MM.1S (cell line): ENCODE results near the gene BST1.

Source experiments
- DNase-seq: peaks from one replicate; pipeline ENCODE4 v3.0.0-alpha.2; 2015
- H2AFZ ChIP-seq: fragments of 300-600 bp; sonication (generic); 2 replicates; pipeline ENCODE4 v1.6.0; 2016; ENCODE audit warnings: antibody characterized with exemption, low read length
- H3F3A ChIP-seq: fragments of 300-600 bp; sonication (generic); 2 replicates; pipeline ENCODE4 v1.6.1; 2016; ENCODE audit warnings: mild to moderate bottlenecking, antibody characterized with exemption, low read length, moderate library complexity, mixed read lengths; ENCODE audit not compliant: insufficient read depth
- H3K27ac ChIP-seq: fragments of 300-600 bp; sonication (generic); 2 replicates; pipeline ENCODE4 v1.5.1; 2016; ENCODE audit warnings: mild to moderate bottlenecking, low read length
- H3K27me3 ChIP-seq: fragments of 300-600 bp; sonication (generic); replicated peaks from 2 replicates; pipeline ENCODE4 v1.6.0; 2016; ENCODE audit warnings: low read length; ENCODE audit not compliant: insufficient read depth
- H3K36me3 ChIP-seq: fragments of 300-600 bp; sonication (generic); replicated peaks from 2 replicates; pipeline ENCODE4 v1.6.1; 2016; ENCODE audit warnings: mild to moderate bottlenecking, low read length, mixed read lengths; ENCODE audit not compliant: insufficient read depth
- H3K4me1 ChIP-seq: fragments of 300-600 bp; sonication (generic); 2 replicates; pipeline ENCODE4 v1.6.1; 2016; ENCODE audit warnings: low read length, mixed read lengths
- H3K4me2 ChIP-seq: fragments of 300-600 bp; sonication (generic); 2 replicates; pipeline ENCODE4 v1.6.0; 2016; ENCODE audit warnings: low read depth, low read length
- H3K4me3 ChIP-seq: fragments of 300-600 bp; sonication (generic); 2 replicates; pipeline ENCODE4 v1.5.1; 2016; ENCODE audit warnings: low read length, mixed read lengths
- H3K79me2 ChIP-seq: fragments of 300-600 bp; sonication (generic); 2 replicates; pipeline ENCODE4 v1.6.1; 2016; ENCODE audit warnings: mixed run types, low read length, mixed read lengths
- H3K9ac ChIP-seq: fragments of 300-600 bp; sonication (generic); 2 replicates; pipeline ENCODE4 v1.6.1; 2016; ENCODE audit warnings: low read length, mixed read lengths
- H3K9me2 ChIP-seq: fragments of 300-600 bp; sonication (generic); replicated peaks from 2 replicates; pipeline ENCODE4 v1.6.1; 2016; ENCODE audit warnings: mild to moderate bottlenecking, low read length, mixed read lengths; ENCODE audit not compliant: insufficient read depth
- H3K9me3 ChIP-seq: fragments of 300-600 bp; sonication (generic); replicated peaks from 2 replicates; pipeline ENCODE4 v1.6.1; 2016; ENCODE audit warnings: mild to moderate bottlenecking, low read length, mixed read lengths; ENCODE audit not compliant: insufficient read depth
- H4K20me1 ChIP-seq: fragments of 300-600 bp; sonication (generic); 2 replicates; pipeline ENCODE4 v1.6.1; 2016; ENCODE audit warnings: mild to moderate bottlenecking, low read length, moderate library complexity, mixed read lengths; ENCODE audit not compliant: insufficient read depth
- EZH2 ChIP-seq: fragments of 300-600 bp; sonication (generic); optimal IDR thresholded peaks from 2 replicates; pipeline ENCODE3; 2017; ENCODE audit warnings: low read depth, mild to moderate bottlenecking, antibody characterized with exemption, low read length, mixed read lengths
- EZH2phosphoT487 ChIP-seq: fragments of 300-600 bp; sonication (generic); IDR thresholded peaks from 2 replicates; pipeline ENCODE4 v1.6.1; 2018; ENCODE audit warnings: antibody characterized with exemption, low read length
- TF ChIP-seq, protein P1 (sequence below): fragments of 300-600 bp; sonication (generic); IDR thresholded peaks from 2 replicates; pipeline ENCODE4 v1.5.1; 2016; ENCODE audit warnings: antibody characterized with exemption, low read length, mixed read lengths

BST1 gene

DNA sequence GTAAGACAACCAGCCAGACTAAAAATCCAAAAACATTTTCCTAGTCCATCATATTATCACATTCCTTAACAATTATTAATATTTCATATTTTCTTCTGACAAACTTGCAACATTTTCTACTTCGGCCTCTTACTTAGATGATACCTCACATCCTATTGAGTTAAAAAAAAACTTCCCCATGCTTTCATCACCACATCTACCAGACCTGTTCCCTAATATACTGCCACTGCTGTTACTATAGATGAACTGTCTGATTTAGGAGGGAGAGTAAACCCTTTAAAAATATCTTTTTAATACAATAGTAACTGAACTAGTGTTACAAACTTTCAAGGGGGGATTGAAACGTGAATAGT, 19.7 kb upstream of the BST1 start:
- DNase-seq = no peak
- Histone ChIP-seq H3K4me3 (no peak overlapping the region), H3K27ac (no peak overlapping the region)

DNA sequence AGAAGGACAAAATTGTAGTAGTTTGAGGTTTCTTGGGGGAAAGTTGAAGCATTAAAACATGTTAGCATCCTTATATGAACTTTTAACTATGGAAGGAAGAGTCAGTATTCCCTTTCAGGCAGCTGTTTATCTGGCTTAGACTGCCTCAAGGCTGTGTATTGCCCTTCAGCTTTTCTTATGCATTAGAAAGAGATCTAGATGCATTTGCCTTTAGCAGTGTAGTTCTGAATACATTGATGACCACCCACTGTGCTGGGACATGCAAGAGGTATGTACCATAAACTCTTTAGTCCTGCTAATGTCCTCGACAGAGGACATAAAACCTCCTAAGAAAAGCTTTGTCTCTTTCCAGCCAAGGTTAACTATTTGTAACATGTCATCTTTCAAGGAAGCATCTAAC, 18.4 kb upstream of the BST1 start:
- no peaks in the 10 kb centered on the region for H3K9me2 ChIP-seq
- no peak overlapping the region for H3K4me3 ChIP-seq
- no peak overlapping the region for H3K27ac ChIP-seq
- peaks cover 5% of the 10 kb centered on the region for H3F3A ChIP-seq
- DNase-seq = no peak
- H3K9ac ChIP-seq = no peak overlapping the region
- H3K36me3 ChIP-seq = no peaks in the 10 kb centered on the region; the same call in 1 of the 2 replicates
- H3K4me2 ChIP-seq = no peak overlapping the region
- H3K79me2 ChIP-seq = peaks cover 20% of the 10 kb centered on the region
- no peak for TF ChIP-seq EZH2
- TF ChIP-seq, protein P1, sequence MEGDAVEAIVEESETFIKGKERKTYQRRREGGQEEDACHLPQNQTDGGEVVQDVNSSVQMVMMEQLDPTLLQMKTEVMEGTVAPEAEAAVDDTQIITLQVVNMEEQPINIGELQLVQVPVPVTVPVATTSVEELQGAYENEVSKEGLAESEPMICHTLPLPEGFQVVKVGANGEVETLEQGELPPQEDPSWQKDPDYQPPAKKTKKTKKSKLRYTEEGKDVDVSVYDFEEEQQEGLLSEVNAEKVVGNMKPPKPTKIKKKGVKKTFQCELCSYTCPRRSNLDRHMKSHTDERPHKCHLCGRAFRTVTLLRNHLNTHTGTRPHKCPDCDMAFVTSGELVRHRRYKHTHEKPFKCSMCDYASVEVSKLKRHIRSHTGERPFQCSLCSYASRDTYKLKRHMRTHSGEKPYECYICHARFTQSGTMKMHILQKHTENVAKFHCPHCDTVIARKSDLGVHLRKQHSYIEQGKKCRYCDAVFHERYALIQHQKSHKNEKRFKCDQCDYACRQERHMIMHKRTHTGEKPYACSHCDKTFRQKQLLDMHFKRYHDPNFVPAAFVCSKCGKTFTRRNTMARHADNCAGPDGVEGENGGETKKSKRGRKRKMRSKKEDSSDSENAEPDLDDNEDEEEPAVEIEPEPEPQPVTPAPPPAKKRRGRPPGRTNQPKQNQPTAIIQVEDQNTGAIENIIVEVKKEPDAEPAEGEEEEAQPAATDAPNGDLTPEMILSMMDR = no peak
- TF ChIP-seq EZH2phosphoT487 = no peak
- no peaks in the 10 kb centered on the region for H3K27me3 ChIP-seq
- no peaks in the 10 kb centered on the region for H3K9me3 ChIP-seq
- no peaks in the 10 kb centered on the region for H4K20me1 ChIP-seq
- peaks cover 6% of the 10 kb centered on the region; the same call in 1 of the 2 replicates for H3K4me1 ChIP-seq
- no peak overlapping the region for H2AFZ ChIP-seq

More for the DNA sequence above, 19.7 kb upstream of the BST1 start:
- H3K4me2 ChIP-seq = no peak overlapping the region
- TF ChIP-seq EZH2 (no peak), EZH2phosphoT487 (no peak)
- TF ChIP-seq, protein P1 = no peak
- H3K27me3 ChIP-seq = no peaks in the 10 kb centered on the region
- H3K4me1 ChIP-seq = peaks cover 6% of the 10 kb centered on the region; the same call in 1 of the 2 replicates
- no peak overlapping the region for H2AFZ ChIP-seq
- peaks cover 24% of the 10 kb centered on the region for H3K79me2 ChIP-seq
- H4K20me1 ChIP-seq = no peaks in the 10 kb centered on the region
- no peaks in the 10 kb centered on the region for H3K9me2 ChIP-seq
- no peaks in the 10 kb centered on the region for H3K9me3 ChIP-seq
- H3F3A ChIP-seq = peaks cover 5% of the 10 kb centered on the region
- no peaks in the 10 kb centered on the region; the same call in 1 of the 2 replicates for H3K36me3 ChIP-seq
- H3K9ac ChIP-seq = no peak overlapping the region

DNA sequence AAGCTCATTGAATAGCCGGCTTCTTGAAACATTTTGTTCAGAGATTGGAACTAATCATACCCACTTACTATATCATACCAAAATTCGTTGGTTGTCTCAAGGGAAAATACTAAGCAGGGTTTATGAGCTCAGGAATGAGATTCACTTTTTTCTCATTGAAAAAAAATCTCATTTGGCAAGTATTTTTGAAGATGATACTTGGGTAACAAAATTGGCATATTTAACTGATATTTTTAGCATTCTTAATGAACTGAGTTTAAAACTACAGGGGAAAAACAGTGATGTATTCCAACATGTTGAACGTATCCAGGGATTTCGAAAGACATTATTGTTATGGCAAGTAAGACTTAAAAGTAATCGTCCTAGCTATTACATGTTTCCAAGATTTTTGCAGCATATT, 14.8 kb upstream of the BST1 start:
- Histone ChIP-seq H3K9ac (no peak overlapping the region), H4K20me1 (no peaks in the 10 kb centered on the region), H3K79me2 (0 out of 2 replicates have a peak, but pooled peaks cover 5% of the 10 kb centered on the region), H3K27me3 (no peaks in the 10 kb centered on the region), H3K4me2 (no peak overlapping the region), H3K4me3 (no peak overlapping the region), H3K36me3 (no peaks in the 10 kb centered on the region; the same call in 1 of the 2 replicates), H3K4me1 (no peaks in the 10 kb centered on the region), H3K27ac (no peak overlapping the region), H3F3A (no peaks in the 10 kb centered on the region), H2AFZ (no peak overlapping the region), H3K9me3 (no peaks in the 10 kb centered on the region), H3K9me2 (no peaks in the 10 kb centered on the region)
- no peak for DNase-seq
- TF ChIP-seq EZH2phosphoT487 = no peak
- TF ChIP-seq, protein P1 = no peak
- no peak for TF ChIP-seq EZH2
